HG03066 (cell line): Measurements from ENCODE around the gene GLT8D2.
"Not testable (repeated sequence)": the region's sequence is repeated elsewhere in the genome, so short reads cannot be mapped to it uniquely, and the experiment has no call there.

Experiments used
- ATAC-seq: cut with Tn5 transposase; IDR thresholded peaks from one replicate; pipeline ENCODE4 v1.9.1; 2021; ENCODE audit warnings: low read depth; ENCODE audit not compliant: unreplicated experiment

The GLT8D2 gene

GRCh38 chr12:104054681-104055346 lies 4.8 kb upstream of the GLT8D2 start:
- ATAC-seq = no peak

- no peak for ATAC-seq
Observed at GRCh38 chr12:104050436-104050835, 449 bp upstream of the GLT8D2 start.

- ATAC-seq = no peak
Observed at GRCh38 chr12:104049278-104049902, 597 bp downstream of the GLT8D2 start.

GRCh38 chr12:104048811-104049210 lies 1.2 kb downstream of the GLT8D2 start:
- no peak for ATAC-seq

GRCh38 chr12:104048162-104048561 lies 1.8 kb downstream of the GLT8D2 start:
- ATAC-seq = no peak

- ATAC-seq = no peak
Observed at GRCh38 chr12:104046306-104046705, 3.7 kb downstream of the GLT8D2 start.

GRCh38 chr12:104044158-104044557 lies 5.8 kb downstream of the GLT8D2 start:
- no peak for ATAC-seq

- no peak for ATAC-seq
Observed at GRCh38 chr12:104042580-104042979, 7.4 kb downstream of the GLT8D2 start.

GRCh38 chr12:104039769-104040168 lies 10.2 kb downstream of the GLT8D2 start:
- ATAC-seq = not testable (repeated sequence)

- ATAC-seq = not testable (repeated sequence)
Observed at GRCh38 chr12:104036143-104036542, 13.8 kb downstream of the GLT8D2 start.

GRCh38 chr12:104030596-104030995 lies 19.4 kb downstream of the GLT8D2 start:
- ATAC-seq = not testable (repeated sequence)

GRCh38 chr12:104026841-104027599 lies 23.0 kb downstream of the GLT8D2 start:
- no peak for ATAC-seq

GRCh38 chr12:104025771-104026170 lies 24.2 kb downstream of the GLT8D2 start:
- ATAC-seq = no peak

- ATAC-seq = no peak
Observed at GRCh38 chr12:104024348-104024747, 25.6 kb downstream of the GLT8D2 start.

GRCh38 chr12:104023710-104024109 lies 26.3 kb downstream of the GLT8D2 start:
- no peak for ATAC-seq

- no peak for ATAC-seq
Observed at GRCh38 chr12:104022786-104023185, 27.2 kb downstream of the GLT8D2 start.

GRCh38 chr12:104021862-104022261 lies 28.1 kb downstream of the GLT8D2 start:
- not testable (repeated sequence) for ATAC-seq

GRCh38 chr12:104012331-104012730 lies 37.7 kb downstream of the GLT8D2 start:
- ATAC-seq = no peak

GRCh38 chr12:104011253-104011652 lies 38.7 kb downstream of the GLT8D2 start:
- ATAC-seq = no peak

- no peak for ATAC-seq
Observed at GRCh38 chr12:104010606-104011169, 39.3 kb downstream of the GLT8D2 start.

GRCh38 chr12:104010121-104010520 lies 39.9 kb downstream of the GLT8D2 start:
- ATAC-seq = no peak
